Measurements from ENCODE around the gene CHD1L. TPM values are rescaled to one million over a fixed set of nuclear protein-coding genes. Genes with fewer than 3 reads are reported as not detected.
"Not testable (repeated sequence)": the region's sequence is repeated elsewhere in the genome, so short reads cannot be mapped to it uniquely, and the experiment has no call there.

The CHD1L gene
- total RNA-seq, 2 experiments from 2014 or later = 56.1 to 69.2 TPM

DNA sequence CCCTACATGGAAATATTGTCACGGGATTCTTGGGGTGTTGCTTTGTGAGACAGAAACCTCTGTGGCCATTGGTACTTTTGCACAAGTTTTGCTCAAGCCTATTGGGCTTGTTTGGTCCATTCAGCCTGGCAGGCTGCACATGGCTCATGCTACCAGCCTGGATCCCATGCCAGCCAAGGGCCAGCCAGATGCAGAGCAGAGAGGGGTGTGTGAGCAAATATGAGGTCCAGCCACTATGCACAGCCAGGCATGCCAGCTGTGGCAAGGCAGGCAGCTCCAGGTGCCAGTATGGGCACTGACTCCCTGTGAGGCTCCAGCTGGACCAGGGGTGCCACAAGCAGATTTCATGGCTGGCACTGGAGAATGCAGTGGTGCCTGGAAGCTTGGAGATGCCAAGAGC lies 6.7 kb upstream of the CHD1L start:
- intact Hi-C loops (cut with DNase I, micrococcal nuclease) = no loop called here
- POLR2A ChIA-PET = no interaction called here
- no peak for ATAC-seq
- Mint-ChIP-seq H3K36me3 (ENCODE audit: low read depth) (no peaks in the 10 kb centered on the region), H3K9me3 (ENCODE audit: low read depth) (no peaks in the 10 kb centered on the region), H3K27me3 (no peaks in the 10 kb centered on the region), H3K4me3 (no peak overlapping the region), H3K4me1 (no peaks in the 10 kb centered on the region), H3K27ac (no peak overlapping the region)
- DNase-seq = no peak
- CTCF ChIA-PET = no interaction called here

DNA sequence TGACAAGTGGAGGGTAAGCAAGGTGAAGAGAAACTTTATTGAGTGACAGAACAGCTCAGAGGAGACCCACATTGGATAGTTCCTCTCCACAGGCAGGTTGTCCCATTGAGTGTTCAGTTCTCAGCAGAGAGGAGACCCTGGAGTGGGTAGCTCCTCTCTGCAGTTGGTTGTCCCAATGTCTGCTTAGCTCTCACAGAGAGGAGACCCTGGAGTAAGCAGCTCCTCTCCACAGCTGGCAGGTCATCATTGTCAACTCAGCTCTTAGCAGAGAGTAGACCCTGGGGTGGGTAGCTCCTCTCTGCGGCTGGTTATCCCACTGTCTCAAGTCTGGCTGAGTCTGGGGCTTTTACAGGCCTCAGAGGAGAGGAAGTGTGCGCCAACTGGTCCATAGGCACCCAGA lies 6.0 kb upstream of the CHD1L start:
- Mint-ChIP-seq H3K27me3 (no peaks in the 10 kb centered on the region), H3K27ac (no peak overlapping the region), H3K4me3 (no peak overlapping the region), H3K9me3 (ENCODE audit: low read depth) (no peaks in the 10 kb centered on the region), H3K4me1 (no peaks in the 10 kb centered on the region), H3K36me3 (ENCODE audit: low read depth) (no peaks in the 10 kb centered on the region)
- ChIA-PET CTCF (interaction anchor here (0.5 to 1.0 kb wide), 2 partner anchors 11 to 29 kb away, joined by 3 read pairs; partner anchors contain the start of gene FMO5), POLR2A (no interaction called here)
- no peak for DNase-seq
- intact Hi-C loops (cut with DNase I, micrococcal nuclease) = no loop called here
- ATAC-seq = no peak

DNA sequence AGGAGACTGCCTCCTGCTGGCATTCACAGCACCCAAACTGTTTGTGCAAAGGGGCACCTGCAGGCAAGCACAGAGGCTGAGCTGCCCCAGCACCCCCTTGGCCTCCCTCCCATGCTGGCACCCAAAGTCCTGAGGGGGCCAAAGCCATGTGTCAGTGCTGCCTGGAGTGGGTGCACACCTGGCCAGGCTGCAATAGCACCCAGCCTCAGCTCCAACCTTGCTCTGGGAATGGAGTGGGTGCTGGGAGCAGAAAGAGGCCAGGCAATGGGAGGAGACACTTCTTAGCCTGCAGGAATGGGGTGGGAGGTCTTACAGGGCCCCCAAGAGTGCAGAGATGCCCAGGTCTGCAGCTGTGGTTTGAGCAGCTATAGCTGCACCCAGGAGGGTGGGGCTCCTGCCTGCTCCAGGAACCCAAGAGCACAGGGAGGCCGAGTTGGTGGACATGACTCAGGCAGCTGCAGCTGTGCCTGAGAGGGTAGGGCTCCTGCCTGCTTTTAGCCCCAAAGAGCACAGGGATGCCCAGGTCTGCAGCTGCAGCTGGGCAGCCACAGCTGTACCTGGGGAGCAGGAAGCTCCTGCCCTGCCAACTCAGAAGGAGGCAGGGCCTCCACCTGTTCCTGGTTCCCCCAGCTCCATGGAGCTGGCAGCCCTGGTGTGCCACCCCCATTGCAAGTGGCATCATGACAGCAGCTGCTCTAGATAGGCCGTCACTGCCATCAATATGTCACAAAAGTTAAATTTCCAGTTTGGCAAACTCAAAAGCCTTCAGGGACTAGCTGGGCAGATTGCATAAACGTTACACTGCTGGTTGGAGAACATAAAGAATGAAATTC lies 5.3 kb upstream of the CHD1L start:
- POLR2A ChIA-PET = no interaction called here
- Mint-ChIP-seq H3K4me1 (peaks cover 3% of the 10 kb centered on the region), H3K27ac (no peak overlapping the region), H3K36me3 (ENCODE audit: low read depth) (no peaks in the 10 kb centered on the region), H3K4me3 (no peak overlapping the region), H3K27me3 (no peaks in the 10 kb centered on the region), H3K9me3 (ENCODE audit: low read depth) (no peaks in the 10 kb centered on the region)
- no peak for ATAC-seq
- no peak for DNase-seq
- CTCF ChIA-PET = interaction anchor here (0.5 to 1.0 kb wide), 3 partner anchors 12 to 51 kb away, joined by 3 read pairs; partner anchors contain the start of gene FMO5
- intact Hi-C loops (cut with DNase I, micrococcal nuclease) = no loop called here

DNA sequence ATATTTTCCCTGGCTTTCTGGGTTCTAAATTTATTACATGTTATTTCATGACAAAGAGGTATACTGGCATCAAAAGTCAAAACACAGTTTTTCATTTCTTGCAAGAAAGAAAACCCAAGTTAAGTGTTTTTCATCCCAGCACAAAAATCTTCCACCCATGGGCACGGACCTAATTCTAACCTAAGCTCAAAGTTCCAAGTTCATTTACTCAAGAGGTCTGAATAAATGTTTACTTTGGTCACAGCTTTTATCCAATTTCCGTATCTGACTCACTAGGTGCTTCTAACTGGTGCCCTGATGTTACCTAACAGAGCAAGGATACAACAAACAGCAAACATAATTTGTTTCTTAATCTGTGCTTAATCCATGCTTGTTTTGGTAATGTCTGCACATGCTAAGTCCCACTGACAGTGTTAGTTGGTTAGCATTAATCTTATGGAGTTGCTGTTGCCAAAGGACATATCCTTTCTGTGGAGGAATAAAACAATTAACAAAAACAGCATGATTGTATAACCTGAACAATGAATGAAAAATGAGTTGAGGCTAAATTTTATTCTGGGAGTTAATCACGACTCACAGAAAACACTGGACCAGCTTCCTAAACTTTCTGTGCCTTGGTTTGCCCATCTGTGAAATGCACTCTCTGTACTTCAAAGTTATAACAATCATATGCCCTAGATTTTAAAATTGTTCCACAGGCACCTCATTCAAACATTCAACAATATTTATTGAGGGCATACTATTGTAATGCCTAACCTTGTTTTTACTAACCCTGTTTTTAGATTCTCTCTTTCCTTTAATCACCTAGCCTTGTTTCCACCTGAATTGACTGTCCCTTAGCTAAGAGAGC lies 4.2 kb upstream of the CHD1L start:
- POLR2A ChIA-PET = no interaction called here

DNA sequence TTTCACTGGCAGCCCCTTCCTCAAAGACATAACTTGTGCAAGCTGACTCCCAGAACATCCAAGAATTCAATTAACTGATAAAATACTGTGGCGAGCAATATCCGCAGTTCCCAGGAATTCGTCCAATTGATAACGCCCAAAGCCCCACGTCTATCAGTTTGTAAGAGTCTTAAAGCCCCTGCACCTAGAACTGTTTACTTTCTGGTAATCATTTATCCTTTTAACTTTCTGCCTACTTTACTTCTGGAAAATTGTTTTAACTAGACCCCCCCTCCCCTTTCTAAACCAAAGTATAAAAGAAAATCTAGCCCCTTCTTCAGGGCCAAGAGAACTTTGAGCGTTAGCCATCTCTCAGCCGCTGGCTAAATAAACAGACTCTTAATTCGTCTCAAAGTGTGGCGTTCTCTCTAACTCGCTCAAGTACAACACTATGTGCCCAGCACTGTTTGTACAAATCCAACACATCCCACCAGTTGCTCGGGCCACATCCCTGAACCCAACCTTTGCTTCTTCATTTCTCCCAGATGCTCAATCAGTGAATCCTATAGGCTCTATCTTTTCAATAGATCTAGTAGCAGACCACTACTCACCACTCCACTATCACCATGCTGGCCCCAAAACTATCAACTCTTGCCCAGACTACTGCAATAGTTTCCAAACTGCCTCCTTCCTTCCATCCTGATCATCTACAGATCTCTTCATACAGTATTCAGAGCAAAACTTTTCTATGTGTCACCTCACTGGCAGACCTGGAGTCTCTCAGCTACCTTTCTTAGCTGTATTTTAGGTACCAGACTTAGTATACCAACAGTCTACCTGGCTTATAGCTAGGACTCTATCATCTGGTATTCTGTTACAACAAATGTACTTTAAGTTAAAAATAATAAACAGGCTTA lies 3.3 kb upstream of the CHD1L start:
- Mint-ChIP-seq H3K4me3 (no peak overlapping the region), H3K27ac (no peak overlapping the region), H3K27me3 (no peaks in the 10 kb centered on the region), H3K9me3 (ENCODE audit: low read depth) (no peaks in the 10 kb centered on the region), H3K36me3 (ENCODE audit: low read depth) (peaks cover 6% of the 10 kb centered on the region), H3K4me1 (peaks cover 9% of the 10 kb centered on the region)
- DNase-seq = no peak
- no peak for ATAC-seq
- intact Hi-C loops (cut with DNase I, micrococcal nuclease) = no loop called here
- POLR2A ChIA-PET = no interaction called here
- CTCF ChIA-PET = interaction anchor here (0.5 to 1.4 kb wide), 3 partner anchors 14 to 34 kb away, joined by 3 to 8 read pairs (median 3); partner anchors contain the start of gene FMO5

More for the DNA sequence above, 4.2 kb upstream of the CHD1L start:
- Mint-ChIP-seq H3K4me1 (peaks cover 4% of the 10 kb centered on the region), H3K4me3 (no peak overlapping the region), H3K27ac (no peak overlapping the region), H3K9me3 (ENCODE audit: low read depth) (no peaks in the 10 kb centered on the region), H3K36me3 (ENCODE audit: low read depth) (no peaks in the 10 kb centered on the region), H3K27me3 (no peaks in the 10 kb centered on the region)
- intact Hi-C loops (cut with DNase I, micrococcal nuclease) = no loop called here
- DNase-seq (no peak), ATAC-seq (no peak)
- CTCF ChIA-PET = interaction anchor here (0.7 to 1.4 kb wide), 2 partner anchors 13 to 115 kb away, joined by 4 to 8 read pairs; partner anchors contain the start of gene FMO5

DNA sequence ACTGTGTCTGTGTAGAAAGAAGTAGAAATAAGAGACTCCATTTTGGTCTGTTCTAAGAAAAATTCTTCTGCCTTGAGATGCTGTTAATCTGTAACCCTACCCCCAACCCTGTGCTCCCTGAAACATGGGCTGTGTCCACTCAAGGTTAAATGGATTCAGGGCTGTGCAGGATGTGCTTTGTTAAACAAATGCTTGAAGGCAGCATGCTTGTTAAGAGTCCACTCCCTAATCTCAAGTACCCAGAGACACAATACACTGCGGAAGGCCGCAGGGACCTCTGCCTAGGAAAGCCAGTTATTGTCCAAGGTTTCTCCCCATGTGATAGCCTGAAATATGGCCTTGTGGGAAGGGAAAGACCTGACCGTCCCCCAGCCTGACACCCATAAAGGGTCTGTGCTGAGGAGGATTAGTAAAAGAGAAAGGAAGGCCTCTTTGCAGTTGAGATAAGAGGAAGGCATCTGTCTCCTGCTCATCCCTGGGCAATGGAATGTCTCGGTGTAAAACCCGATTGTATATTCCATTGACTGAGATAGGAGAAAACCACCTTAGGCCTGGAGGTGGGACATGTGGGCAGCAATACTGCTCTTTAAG lies 2.3 kb upstream of the CHD1L start:
- DNase-seq; H3K36me3 Mint-ChIP-seq (ENCODE audit: low read depth); intact Hi-C loops (cut with DNase I, micrococcal nuclease); H3K27ac Mint-ChIP-seq; CTCF ChIA-PET; H3K4me3 Mint-ChIP-seq; H3K27me3 Mint-ChIP-seq; ATAC-seq; H3K9me3 Mint-ChIP-seq (ENCODE audit: low read depth): not testable (repeated sequence)
- POLR2A ChIA-PET = interaction anchor here (0.6 to 0.7 kb wide), 2 partner anchors 156 to 1331 kb away, joined by 3 read pairs; no protein-coding TSS in a partner anchor
- H3K4me1 Mint-ChIP-seq = peaks cover 16% of the 10 kb centered on the region

DNA sequence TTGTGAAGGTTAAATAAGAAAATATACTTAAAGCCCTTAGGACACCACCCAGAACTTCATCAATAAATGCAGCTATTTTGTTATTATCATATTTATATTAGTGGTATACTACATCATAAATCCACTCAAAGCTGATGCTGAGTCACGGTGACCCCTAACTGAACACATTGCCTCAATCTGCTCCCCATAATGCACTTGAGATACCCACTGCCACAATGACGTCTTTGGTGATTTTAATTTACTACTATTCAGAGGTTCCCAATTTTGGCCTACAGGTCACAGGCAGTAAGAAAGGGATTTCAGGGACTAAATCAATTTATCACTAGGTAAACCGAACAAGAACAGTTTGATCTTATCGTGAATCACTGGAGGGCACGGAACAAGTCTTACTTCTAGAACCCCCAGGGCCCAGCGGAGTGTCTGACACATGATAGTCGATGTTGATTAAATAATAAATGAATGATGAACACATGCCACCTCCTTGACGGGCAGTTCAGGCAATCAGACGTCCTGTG lies 493 bp upstream of the CHD1L start:
- ATAC-seq = no peak
- ChIA-PET POLR2A (interaction anchor here (0.6 to 3.1 kb wide), 5 partner anchors 63 to 162 kb away, joined by 3 to 31 read pairs (median 3); no protein-coding TSS in a partner anchor), CTCF (interaction anchor here (0.6 to 3.9 kb wide), 14 partner anchors 11 to 162 kb away, joined by 3 to 25 read pairs (median 4); partner anchors contain the start of genes FMO5 and PRKAB2)
- Mint-ChIP-seq H3K27ac (peak overlapping the region; percentile 73), H3K9me3 (ENCODE audit: low read depth) (no peaks in the 10 kb centered on the region), H3K4me3 (peak overlapping the region; percentile 94), H3K4me1 (peaks cover 29% of the 10 kb centered on the region), H3K36me3 (ENCODE audit: low read depth) (peaks cover 14% of the 10 kb centered on the region), H3K27me3 (no peaks in the 10 kb centered on the region)
- no peak for DNase-seq
- intact Hi-C loops (cut with DNase I, micrococcal nuclease) = loop anchor here (1.0 to 2.0 kb wide), 4 partner anchors 17 to 158 kb away; partner anchors contain the start of genes PRKAB2 (in 2 of the 2) and FMO5 (in 1 of the 2)

DNA sequence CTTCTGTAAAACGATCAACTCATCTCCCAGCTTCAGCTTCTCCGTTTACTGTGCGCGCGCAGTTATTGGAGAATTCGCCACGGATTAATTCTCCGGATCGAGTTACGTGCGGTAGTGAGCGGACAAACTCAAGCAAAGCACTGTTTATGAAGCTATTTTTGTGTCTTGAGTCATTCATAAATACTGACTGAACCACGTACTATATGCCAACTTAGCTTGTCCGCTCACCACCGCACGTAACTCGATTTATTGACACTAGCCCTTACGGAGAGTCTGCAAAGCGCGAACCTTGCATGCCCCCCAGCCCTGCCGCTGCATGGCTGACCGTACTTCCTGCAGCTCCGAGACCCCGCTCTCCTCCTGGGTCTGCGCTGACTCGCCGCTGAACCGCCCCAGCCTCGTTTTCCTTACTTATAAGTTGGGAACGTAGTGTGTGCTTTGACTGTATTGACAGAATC lies 773 bp downstream of the CHD1L start:
- Mint-ChIP-seq H3K9me3 (ENCODE audit: low read depth) (no peaks in the 10 kb centered on the region), H3K36me3 (ENCODE audit: low read depth) (peaks cover 16% of the 10 kb centered on the region), H3K27ac (peak overlapping the region; percentile 77), H3K4me3 (peak overlapping the region; percentile 94), H3K4me1 (peaks cover 39% of the 10 kb centered on the region), H3K27me3 (no peaks in the 10 kb centered on the region)
- intact Hi-C loops (cut with DNase I, micrococcal nuclease) = loop anchor here in 1 of 2 experiments (2.0 kb wide), 1 partner anchor 158 kb away; no protein-coding TSS in a partner anchor
- ChIA-PET POLR2A (interaction anchor here (0.9 to 3.1 kb wide), 3 partner anchors 31 to 158 kb away, joined by 4 to 31 read pairs (median 13); no protein-coding TSS in a partner anchor), CTCF (interaction anchor here (0.7 to 3.9 kb wide), 16 partner anchors 10 to 458 kb away, joined by 3 to 25 read pairs (median 4); partner anchors contain the start of genes FMO5 and PRKAB2)
- DNase-seq (no peak), ATAC-seq (peak; percentile 1)

DNA sequence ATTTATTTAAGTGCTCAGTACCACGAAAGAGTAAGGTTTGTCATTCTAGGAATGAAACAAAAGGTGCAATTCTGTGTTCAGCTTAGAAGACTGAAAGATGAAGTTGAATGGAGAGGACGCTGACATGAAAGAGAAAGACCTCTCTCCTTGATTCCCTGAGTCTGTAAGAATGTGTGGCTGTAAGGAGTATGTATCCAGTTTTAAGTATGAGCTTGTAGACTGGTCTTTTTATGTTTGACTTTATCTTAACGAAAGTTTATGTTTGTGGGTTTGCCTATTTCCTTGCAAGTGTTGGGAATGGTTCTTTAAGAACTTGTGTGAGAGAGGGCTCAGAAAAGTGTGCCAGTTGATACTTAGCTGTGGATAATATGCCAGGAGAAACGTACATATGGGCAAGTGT lies 1.4 kb downstream of the CHD1L start:
- ChIA-PET POLR2A (interaction anchor here (0.9 to 3.1 kb wide), 3 partner anchors 31 to 159 kb away, joined by 4 to 31 read pairs (median 13); no protein-coding TSS in a partner anchor), CTCF (interaction anchor here (0.7 to 3.9 kb wide), 15 partner anchors 9 to 96 kb away, joined by 3 to 25 read pairs (median 4); partner anchors contain the start of genes FMO5 and PRKAB2)
- Mint-ChIP-seq H3K27ac (peak overlapping the region; percentile 77), H3K9me3 (ENCODE audit: low read depth) (no peaks in the 10 kb centered on the region), H3K4me3 (peak overlapping the region; percentile 94), H3K36me3 (ENCODE audit: low read depth) (peaks cover 16% of the 10 kb centered on the region), H3K27me3 (no peaks in the 10 kb centered on the region), H3K4me1 (peaks cover 41% of the 10 kb centered on the region)
- intact Hi-C loops (cut with DNase I, micrococcal nuclease) = loop anchor here in 1 of 2 experiments (2.0 kb wide), 1 partner anchor 159 kb away; no protein-coding TSS in a partner anchor
- ATAC-seq = no peak
- no peak for DNase-seq

DNA sequence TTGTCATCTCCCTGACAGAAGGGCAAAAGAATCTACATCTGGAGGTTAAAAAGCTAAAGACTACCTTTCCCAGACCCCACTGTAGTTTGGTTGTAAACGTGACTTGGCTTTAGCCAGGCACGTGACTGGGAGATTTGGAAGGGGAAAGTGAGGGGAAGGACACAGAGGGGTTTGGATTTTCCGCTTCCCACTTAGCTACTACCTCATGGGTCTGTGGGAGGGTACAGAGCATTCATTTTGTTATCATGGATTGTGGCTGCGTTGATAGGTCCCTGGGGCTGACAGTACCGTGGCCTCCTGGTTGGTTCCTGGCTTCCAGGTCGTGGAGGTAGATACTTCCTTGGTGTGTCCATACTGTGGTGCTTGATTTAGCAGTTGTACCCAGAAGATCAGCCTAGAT lies 2.6 kb downstream of the CHD1L start:
- CTCF ChIA-PET = no interaction called here
- H3K27ac Mint-ChIP-seq = no peak overlapping the region
- ATAC-seq (no peak), DNase-seq (no peak)
- H3K27me3 Mint-ChIP-seq = no peaks in the 10 kb centered on the region
- peaks cover 16% of the 10 kb centered on the region for H3K36me3 Mint-ChIP-seq (ENCODE audit: low read depth)
- POLR2A ChIA-PET = no interaction called here
- intact Hi-C loops (cut with DNase I, micrococcal nuclease) = no loop called here
- H3K4me1 Mint-ChIP-seq = peaks cover 49% of the 10 kb centered on the region
- H3K4me3 Mint-ChIP-seq = no peak overlapping the region
- H3K9me3 Mint-ChIP-seq (ENCODE audit: low read depth) = no peaks in the 10 kb centered on the region
